Erythroblast (primary cell): ENCODE results near the gene TOLLIP.

Experiments
- GATA1 ChIP-seq: IDR thresholded peaks from 2 replicates; pipeline ENCODE4 v1.6.1; 2011; ENCODE audit warnings: low read depth, mild to moderate bottlenecking, control low read depth, low read length, moderate library complexity
- POLR2A ChIP-seq: IDR thresholded peaks from 2 replicates; pipeline ENCODE4 v1.6.1; 2011; ENCODE audit warnings: mild to moderate bottlenecking, low read length

DNA sequence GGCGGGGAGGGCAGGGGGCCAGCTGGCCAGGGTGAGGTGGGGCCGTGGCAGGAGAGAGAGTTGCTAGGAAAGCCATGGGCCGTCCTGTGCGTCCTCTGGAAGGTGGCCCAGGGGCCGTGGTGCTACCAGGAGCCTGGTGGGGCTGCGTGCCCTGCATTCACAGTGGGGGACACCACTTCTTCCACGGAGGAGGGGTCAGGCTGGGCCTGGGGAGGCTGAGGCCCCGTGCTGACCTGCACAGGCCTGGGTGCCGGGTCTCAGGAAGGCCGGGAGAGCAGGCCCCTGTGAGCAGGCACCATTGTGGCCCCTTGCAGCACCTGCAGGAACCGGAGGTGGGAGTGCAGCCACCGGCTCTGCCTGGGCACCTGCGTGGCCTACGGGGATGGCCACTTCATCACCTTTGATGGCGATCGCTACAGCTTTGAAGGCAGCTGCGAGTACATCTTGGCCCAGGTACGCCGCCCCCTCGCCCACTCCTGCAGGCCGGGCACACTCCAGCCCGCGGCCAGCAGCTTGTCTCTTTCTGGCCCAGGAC, 74.6 kb downstream of the TOLLIP start:
- TF ChIP-seq POLR2A (no peak), GATA1 (no peak)
